Epithelial cell of esophagus (primary cell): ENCODE measurements around the gene HSDL2.
"Not testable (repeated sequence)": the region's sequence is repeated elsewhere in the genome, so short reads cannot be mapped to it uniquely, and the experiment has no call there.

Experiments used
- DNase-seq: peaks from one replicate; pipeline ENCODE4 v3.0.0; 2010; ENCODE audit warnings: low read depth
- H3K4me3 ChIP-seq: 2 replicates; pipeline ENCODE4 v1.5.1; 2011; ENCODE audit warnings: mild to moderate bottlenecking, low read length, control low read depth
- CTCF ChIP-seq: IDR thresholded peaks from 2 replicates; pipeline ENCODE4 v1.5.1; 2011; ENCODE audit warnings: low read depth, mild to moderate bottlenecking, low read length, control low read depth, inconsistent platforms; ENCODE audit not compliant: insufficient read depth; ENCODE audit errors: missing control alignments

HSDL2 gene

GRCh38 chr9:112505607-112506006, 125.7 kb downstream of the HSDL2 start:
- no peak overlapping the region for H3K4me3 ChIP-seq
- TF ChIP-seq CTCF: no peak
- no peak for DNase-seq

- no peak overlapping the region for H3K4me3 ChIP-seq
- no peak for TF ChIP-seq CTCF
- no peak for DNase-seq
Observed at GRCh38 chr9:112506571-112506970, 126.7 kb downstream of the HSDL2 start.

- no peak overlapping the region for H3K4me3 ChIP-seq
- no peak for DNase-seq
- no peak for TF ChIP-seq CTCF
Observed at GRCh38 chr9:112507001-112507680, 127.2 kb downstream of the HSDL2 start.

- no peak overlapping the region for H3K4me3 ChIP-seq
- no peak for TF ChIP-seq CTCF
- no peak for DNase-seq
Observed at GRCh38 chr9:112508377-112508776, 128.5 kb downstream of the HSDL2 start.

GRCh38 chr9:112512377-112512776, 132.5 kb downstream of the HSDL2 start:
- not testable (repeated sequence) for H3K4me3 ChIP-seq, DNase-seq

GRCh38 chr9:112516769-112517168, 136.9 kb downstream of the HSDL2 start:
- TF ChIP-seq CTCF: no peak
- H3K4me3 ChIP-seq: no peak overlapping the region
- DNase-seq: no peak

GRCh38 chr9:112520069-112520468, 140.2 kb downstream of the HSDL2 start:
- DNase-seq: no peak
- no peak for TF ChIP-seq CTCF
- no peak overlapping the region for H3K4me3 ChIP-seq
